HL-60 (cell line): ENCODE results near the gene ST6GALNAC3.

Experiments
- CTCF ChIP-seq: IDR thresholded peaks from one replicate; pipeline ENCODE4 v1.5.1; 2011; ENCODE audit warnings: low read length, control low read depth, inconsistent platforms; ENCODE audit not compliant: insufficient read depth
- GABPA ChIP-seq: IDR thresholded peaks from 2 replicates; pipeline ENCODE4 v1.6.1; 2012; ENCODE audit warnings: low read depth
- POLR2AphosphoS5 ChIP-seq: IDR thresholded peaks from 2 replicates; pipeline ENCODE4 v1.6.1; 2012; ENCODE audit warnings: low read depth
- REST ChIP-seq: IDR thresholded peaks from 2 replicates; pipeline ENCODE4 v1.6.1; 2012; ENCODE audit warnings: low read depth; ENCODE audit not compliant: insufficient replicate concordance
- SPI1 ChIP-seq: IDR thresholded peaks from 2 replicates; pipeline ENCODE4 v1.6.1; 2012; ENCODE audit warnings: low read depth, mild to moderate bottlenecking, borderline replicate concordance

DNA sequence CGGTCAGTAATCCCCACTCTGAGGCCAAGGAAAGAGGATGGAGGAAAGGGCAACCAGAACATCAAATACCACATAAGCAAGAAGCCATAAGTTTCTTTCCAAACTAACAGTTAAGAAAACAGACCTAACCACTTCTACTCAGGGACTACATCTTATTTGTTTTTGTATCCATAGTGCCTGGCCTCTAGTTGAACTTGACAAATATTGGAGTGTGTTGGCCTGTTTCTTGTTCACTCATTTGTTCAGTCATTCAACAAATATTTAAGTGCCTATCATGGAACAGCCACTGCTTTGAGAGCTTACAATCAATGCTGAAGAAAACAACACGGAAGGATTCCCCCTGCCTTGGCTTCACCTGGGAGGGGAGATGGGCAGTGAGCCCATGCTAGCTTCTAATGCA, 69.7 kb downstream of the ST6GALNAC3 start:
- no peak for TF ChIP-seq CTCF
- TF ChIP-seq POLR2AphosphoS5: no peak
- no peak for TF ChIP-seq SPI1
- no peak for TF ChIP-seq REST
- TF ChIP-seq GABPA: no peak
